Activated effector memory CD4-positive, alpha-beta T cell treated with anti-CD3 and anti-CD28 coated beads, Interleukin-2, amount 50 U/mL, for 16 hours (primary cell): ENCODE results near the gene PRRG3.

Experiments
- DNase-seq: peaks from one replicate; pipeline ENCODE4 v3.0.0-alpha.2; 2020

Gene PRRG3

DNA sequence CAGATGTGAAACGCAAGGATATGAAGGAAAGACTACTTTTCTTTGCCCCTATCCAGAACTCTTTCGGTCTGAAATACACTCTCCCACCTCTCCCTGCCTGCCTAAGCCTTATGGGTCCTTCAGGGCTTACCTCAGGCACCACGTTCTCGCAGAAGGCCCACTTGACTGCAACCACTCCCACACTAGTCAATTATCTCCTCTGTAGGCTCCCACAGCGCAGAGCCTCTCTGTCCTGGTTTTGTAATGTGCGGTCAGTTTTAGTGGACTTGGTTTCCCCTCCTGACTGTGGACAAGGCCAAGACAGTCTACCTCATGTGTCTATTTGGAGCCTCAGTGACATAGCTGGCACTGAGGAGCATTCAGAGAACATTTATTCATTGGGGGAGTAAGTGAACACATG lies 50.4 kb downstream of the PRRG3 start:
- DNase-seq: no peak

DNA sequence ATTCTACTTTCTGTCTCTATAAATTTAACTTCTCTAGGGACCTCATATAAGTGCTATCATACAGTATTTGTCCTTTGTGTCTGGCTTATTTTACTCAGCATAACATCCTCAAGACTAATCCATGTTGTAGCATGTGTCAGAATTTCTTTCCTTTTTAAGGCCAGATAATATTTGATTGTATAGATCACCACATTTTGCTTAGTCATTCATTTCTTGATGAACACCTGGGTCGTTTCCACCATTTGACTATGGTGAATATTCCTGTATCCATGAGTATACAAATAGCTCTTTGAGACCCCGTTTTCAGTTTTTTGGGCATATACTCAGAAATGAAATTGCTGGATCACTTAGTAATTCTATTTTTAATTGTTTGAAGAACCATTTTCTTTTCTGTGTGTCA lies 51.2 kb downstream of the PRRG3 start:
- DNase-seq: no peak

DNA sequence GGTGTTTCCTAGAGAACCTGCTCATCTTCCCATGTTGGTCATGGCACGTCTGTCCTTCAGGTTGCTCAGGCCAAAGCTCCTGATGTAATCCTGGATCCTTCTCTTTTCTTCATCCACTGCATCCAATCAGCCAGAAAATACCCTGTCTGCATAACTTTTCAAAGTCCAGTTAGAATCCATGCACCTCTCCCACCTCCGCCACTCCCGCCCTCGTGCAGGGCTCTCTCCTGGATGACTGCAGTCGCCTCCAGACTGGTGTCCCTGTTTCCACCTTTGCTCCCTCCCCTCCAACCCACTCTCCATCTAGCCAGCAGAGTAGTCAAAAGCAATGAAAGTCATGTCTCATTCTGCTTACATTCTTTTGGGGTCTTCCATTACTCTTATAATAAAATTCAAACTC lies 55.3 kb downstream of the PRRG3 start:
- DNase-seq: no peak

DNA sequence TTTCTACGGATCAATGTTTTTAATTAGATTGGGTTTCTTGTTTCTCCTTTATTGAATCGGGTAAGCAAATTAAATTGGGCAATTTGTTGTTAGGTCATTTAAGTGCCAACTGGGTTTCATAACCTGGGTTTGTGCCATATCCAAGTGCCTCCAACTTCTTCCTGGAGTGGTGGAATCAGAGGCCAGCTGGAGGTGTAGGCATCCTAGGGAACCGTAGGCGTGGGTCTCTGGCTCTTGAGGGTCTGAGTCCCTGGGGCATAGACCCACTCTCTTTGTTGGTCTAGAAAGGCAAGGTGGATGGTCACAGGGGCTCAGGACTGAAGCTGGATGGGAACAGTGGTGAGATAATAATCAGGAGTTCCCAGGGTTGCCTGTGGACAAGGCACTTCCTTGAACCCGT lies 57.6 kb downstream of the PRRG3 start:
- no peak for DNase-seq

DNA sequence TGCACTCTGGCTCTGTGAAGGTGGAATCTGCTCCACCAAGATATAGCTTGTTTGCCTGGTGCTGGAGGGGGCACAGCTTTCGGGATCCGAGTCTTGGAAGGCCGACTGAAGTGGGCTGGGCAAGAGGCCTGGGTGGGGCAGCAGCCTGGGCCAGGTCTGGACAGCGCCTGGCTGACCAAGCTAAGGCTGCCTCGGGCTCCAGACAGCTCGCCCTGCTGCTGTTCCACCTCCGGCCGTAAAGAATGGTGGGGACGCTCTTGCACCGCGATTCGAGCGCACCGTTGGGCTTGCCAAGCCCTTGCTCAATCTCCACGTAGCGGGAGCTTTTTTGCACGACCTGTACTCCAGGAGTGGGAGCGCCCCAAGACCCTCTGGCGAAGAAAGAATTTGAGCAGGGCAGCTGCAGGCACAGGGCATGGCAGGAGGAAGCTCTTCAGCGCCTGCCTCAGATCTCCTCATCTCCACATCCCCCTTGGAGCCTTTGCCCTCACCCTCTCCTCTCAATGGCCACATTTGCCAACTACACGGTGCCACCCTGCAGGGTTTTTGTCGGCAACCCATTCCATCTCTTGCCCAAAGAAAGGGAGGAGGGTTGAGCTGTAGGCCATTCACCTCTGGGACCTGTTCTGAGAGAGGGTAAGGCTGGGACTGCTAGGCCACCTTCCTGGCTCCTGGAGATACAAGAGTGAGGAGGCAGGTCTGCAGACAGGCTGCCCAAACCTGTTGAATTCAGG lies 58.2 kb downstream of the PRRG3 start:
- DNase-seq: no peak

DNA sequence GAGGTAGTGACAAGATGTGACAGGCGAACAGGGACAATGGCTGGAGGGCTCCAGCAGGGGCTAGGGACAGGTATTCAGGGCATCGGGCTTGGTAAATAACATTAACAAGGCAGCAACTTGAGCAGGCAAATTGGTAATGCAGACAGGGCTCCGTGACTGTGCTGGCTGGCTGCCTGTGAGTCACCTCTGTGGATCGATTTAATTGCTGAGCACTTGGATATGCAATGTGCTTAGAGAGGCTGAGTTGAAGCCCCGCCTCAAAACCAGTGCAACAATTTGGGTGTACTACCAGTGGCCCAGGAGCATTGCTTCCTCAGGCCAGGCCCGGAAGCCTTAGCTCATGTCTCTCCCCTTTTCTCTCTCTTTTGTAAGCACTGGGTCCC lies 58.8 kb downstream of the PRRG3 start:
- DNase-seq: no peak

DNA sequence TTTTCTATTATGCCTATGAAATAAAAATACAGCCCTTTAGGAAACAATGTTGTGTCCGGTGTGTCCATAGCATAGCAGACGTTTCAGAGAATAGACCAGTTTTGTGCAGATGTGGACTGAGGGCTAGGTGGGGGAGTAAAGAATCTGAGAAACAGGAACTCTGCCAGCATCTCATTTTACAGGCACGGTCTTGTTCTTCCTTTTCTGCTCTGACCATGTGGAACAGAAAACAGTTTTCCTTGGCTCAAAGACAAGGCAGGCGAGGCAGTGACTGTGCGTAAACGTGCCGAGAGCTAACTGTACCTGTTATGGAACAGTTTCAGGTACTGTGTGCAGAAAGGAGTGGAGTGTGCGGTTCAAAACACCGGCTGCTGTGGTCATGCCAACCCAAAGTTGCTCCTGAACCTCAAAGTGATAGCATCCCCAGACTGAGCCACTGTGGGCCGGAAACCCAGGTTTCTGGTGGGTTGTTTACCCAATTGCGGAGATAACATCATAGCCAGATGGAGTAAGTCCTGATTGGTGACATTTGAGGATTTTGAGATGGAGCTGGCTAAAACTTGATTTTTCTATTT lies 59.5 kb downstream of the PRRG3 start:
- DNase-seq: no peak
